ENCODE results near the gene RELN. TPM values are rescaled to one million over a fixed set of nuclear protein-coding genes. Genes with fewer than 3 reads are reported as not detected.

The RELN gene
- total RNA-seq, 1 experiment from 2014 or later = 4.3 TPM

- H3K4me3 Mint-ChIP-seq (ENCODE audit: unreplicated experiment) = no peak overlapping the region
- TF ChIP-seq CTCF (IDR thresholded peaks at IDR 0.05; ENCODE audit: insufficient read depth in 1 of 2, low read depth in 1 of 2, low read length in 1 of 2, severe bottlenecking in 1 of 2, unreplicated experiment in 1 of 2) = no peak
- no peaks in the 10 kb centered on the region for H3K27me3 ChIP-seq (replicated peaks; ENCODE audit: control insufficient read depth, insufficient read depth, low read length)
Observed at GRCh38 chr7:103539875-103540274, 449.6 kb downstream of the RELN start.

DNA sequence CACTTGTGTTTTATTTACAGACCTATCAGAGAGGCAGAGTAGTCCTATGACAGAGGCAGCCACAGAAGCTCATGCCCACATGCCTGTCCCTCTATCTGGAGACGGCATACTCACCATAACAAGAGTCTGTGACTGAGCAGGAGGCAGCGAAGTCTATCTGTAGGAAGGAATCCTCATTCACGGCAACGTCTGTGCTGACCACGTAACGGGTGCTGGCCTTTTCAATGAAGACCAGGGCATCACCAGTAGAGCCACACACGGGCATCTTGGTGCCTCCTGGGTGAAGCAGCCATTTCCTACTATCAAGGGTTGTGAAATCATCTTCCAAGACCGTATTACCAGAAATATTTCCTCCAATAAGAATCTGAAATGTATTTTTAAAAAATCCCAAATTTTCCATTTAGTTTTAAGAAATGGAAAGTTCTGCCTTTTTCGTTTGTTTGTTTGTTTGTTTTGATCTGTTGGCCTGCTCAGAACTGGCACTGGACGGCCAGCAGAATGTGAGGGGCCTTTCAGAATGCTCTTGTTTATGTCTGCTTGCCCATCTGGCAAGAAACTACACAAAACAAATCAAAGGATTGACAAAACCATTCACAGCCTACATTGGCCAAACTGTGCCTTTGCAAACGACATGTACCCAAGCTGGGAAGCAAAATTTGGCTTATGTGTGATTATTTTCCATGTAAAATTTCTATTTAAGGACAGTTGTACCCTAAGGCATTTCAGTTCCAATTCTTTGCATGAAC, 450.3 kb downstream of the RELN start:
- Histone ChIP-seq H3K4me1 (no peaks in the 10 kb centered on the region), H3K36me3 (ENCODE audit: control insufficient read depth, insufficient read depth, low read length) (no peaks in the 10 kb centered on the region), H3K4me3 (ENCODE audit: low read depth, low read length) (no peak overlapping the region), H3K27me3 (replicated peaks; ENCODE audit: control insufficient read depth, insufficient read depth, low read length) (no peaks in the 10 kb centered on the region), H3K9me3 (no peaks in the 10 kb centered on the region; the same call in 1 of the 2 replicates)
- no peaks in the 10 kb centered on the region for H3K36me3 Mint-ChIP-seq (ENCODE audit: insufficient read depth, unreplicated experiment)
- H3K27me3 Mint-ChIP-seq (ENCODE audit: insufficient read depth, unreplicated experiment) = no peaks in the 10 kb centered on the region
- H3K9me3 Mint-ChIP-seq (ENCODE audit: unreplicated experiment) = no peaks in the 10 kb centered on the region
- intact Hi-C loops (cut with micrococcal nuclease; ENCODE audit: unreplicated experiment) = no loop called here
- POLR2A ChIA-PET = no interaction called here
- no peak for TF ChIP-seq CTCF (IDR thresholded peaks at IDR 0.05; ENCODE audit: insufficient read depth in 1 of 2, low read depth in 1 of 2, low read length in 1 of 2, severe bottlenecking in 1 of 2, unreplicated experiment in 1 of 2)
- no peak overlapping the region for H3K27ac Mint-ChIP-seq (ENCODE audit: unreplicated experiment)
- CTCF ChIA-PET = no interaction called here
- no TSS peak for BruUV-seq (replicated peaks)
- no peak for DNase-seq
- H3K4me3 Mint-ChIP-seq (ENCODE audit: unreplicated experiment) = no peak overlapping the region
- no peaks in the 10 kb centered on the region for H3K4me1 Mint-ChIP-seq (ENCODE audit: low read depth, unreplicated experiment)

More at GRCh38 chr7:103539875-103540274, 449.6 kb downstream of the RELN start:
- Histone ChIP-seq H3K9me3 (no peaks in the 10 kb centered on the region; the same call in 1 of the 2 replicates), H3K4me3 (ENCODE audit: low read depth, low read length) (no peak overlapping the region), H3K36me3 (ENCODE audit: control insufficient read depth, insufficient read depth, low read length) (no peaks in the 10 kb centered on the region), H3K4me1 (no peaks in the 10 kb centered on the region)
- Mint-ChIP-seq H3K27ac (ENCODE audit: unreplicated experiment) (no peak overlapping the region), H3K27me3 (ENCODE audit: insufficient read depth, unreplicated experiment) (no peaks in the 10 kb centered on the region), H3K36me3 (ENCODE audit: insufficient read depth, unreplicated experiment) (no peaks in the 10 kb centered on the region), H3K9me3 (ENCODE audit: unreplicated experiment) (no peaks in the 10 kb centered on the region), H3K4me1 (ENCODE audit: low read depth, unreplicated experiment) (no peaks in the 10 kb centered on the region)
- CTCF ChIA-PET = no interaction called here
- intact Hi-C loops (cut with micrococcal nuclease; ENCODE audit: unreplicated experiment) = no loop called here
- BruUV-seq (replicated peaks) = no TSS peak
- DNase-seq = no peak
- POLR2A ChIA-PET = no interaction called here

DNA sequence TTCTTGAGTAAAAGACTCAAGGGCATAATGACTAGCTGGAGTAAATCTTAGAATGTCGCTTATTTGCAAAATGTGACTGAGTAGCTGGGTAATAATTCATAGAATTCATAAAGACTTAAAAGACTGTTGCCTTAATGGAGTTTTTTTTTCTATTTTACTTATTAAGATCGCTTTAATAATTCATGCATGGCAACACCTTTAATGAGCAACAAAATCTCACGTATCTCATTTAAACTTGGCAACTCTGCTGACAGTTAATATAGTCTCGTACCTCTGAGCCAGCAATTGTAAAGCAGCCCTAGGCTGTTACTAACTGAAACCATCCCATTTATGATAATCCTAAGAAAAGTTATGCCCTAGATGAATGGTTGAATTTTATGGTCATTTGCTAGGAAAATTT, 455.7 kb downstream of the RELN start:
- Histone ChIP-seq H3K36me3 (ENCODE audit: control insufficient read depth, insufficient read depth, low read length) (no peaks in the 10 kb centered on the region), H3K4me1 (no peaks in the 10 kb centered on the region), H3K27me3 (replicated peaks; ENCODE audit: control insufficient read depth, insufficient read depth, low read length) (no peaks in the 10 kb centered on the region), H3K4me3 (ENCODE audit: low read depth, low read length) (no peak overlapping the region), H3K9me3 (no peaks in the 10 kb centered on the region)
- Mint-ChIP-seq H3K27me3 (ENCODE audit: insufficient read depth, unreplicated experiment) (no peaks in the 10 kb centered on the region), H3K27ac (ENCODE audit: unreplicated experiment) (no peak overlapping the region), H3K4me3 (ENCODE audit: unreplicated experiment) (no peak overlapping the region), H3K4me1 (ENCODE audit: low read depth, unreplicated experiment) (peaks cover 12% of the 10 kb centered on the region), H3K36me3 (ENCODE audit: insufficient read depth, unreplicated experiment) (no peaks in the 10 kb centered on the region), H3K9me3 (ENCODE audit: unreplicated experiment) (peaks cover 6% of the 10 kb centered on the region)
- no peak for DNase-seq
- ChIA-PET CTCF (no interaction called here), POLR2A (no interaction called here)
- BruUV-seq (replicated peaks) = no TSS peak
- no peak for TF ChIP-seq CTCF (IDR thresholded peaks at IDR 0.05; ENCODE audit: insufficient read depth in 1 of 2, low read depth in 1 of 2, low read length in 1 of 2, severe bottlenecking in 1 of 2, unreplicated experiment in 1 of 2)
- intact Hi-C loops (cut with micrococcal nuclease; ENCODE audit: unreplicated experiment) = no loop called here
